NCI-H82 treated with DMSO at 0.1 percent for 48 hours (cell line): ENCODE data around the gene SPOP.
"Not testable (repeated sequence)": the region's sequence is repeated elsewhere in the genome, so short reads cannot be mapped to it uniquely, and the experiment has no call there.

Experiments
- DNase-seq: peaks from one replicate; lab custom pipeline; 2025; ENCODE audit not compliant: unreplicated experiment; lab: John Stamatoyannopoulos, UW

The SPOP gene

GRCh38 chr17:49574945-49575678 lies 102.8 kb downstream of the SPOP start:
- DNase-seq, result no peak

- no peak for DNase-seq
These were observed 103.5 kb downstream of the SPOP start for GRCh38 chr17:49574323-49574781.

- DNase-seq, result no peak
These were observed 104.2 kb downstream of the SPOP start for GRCh38 chr17:49573510-49574322.

- DNase-seq, result no peak
These were observed 105.0 kb downstream of the SPOP start for GRCh38 chr17:49572806-49573420.

GRCh38 chr17:49572226-49572625 lies 105.7 kb downstream of the SPOP start:
- DNase-seq, result no peak

- DNase-seq, result no peak
These were observed 106.1 kb downstream of the SPOP start for GRCh38 chr17:49571764-49572163.

GRCh38 chr17:49571283-49571682 lies 106.6 kb downstream of the SPOP start:
- no peak for DNase-seq

- DNase-seq, result no peak
These were observed 107.2 kb downstream of the SPOP start for GRCh38 chr17:49570540-49571242.

- not testable (repeated sequence) for DNase-seq
These were observed 109.2 kb downstream of the SPOP start for GRCh38 chr17:49568695-49569047.

GRCh38 chr17:49567871-49568694 lies 109.8 kb downstream of the SPOP start:
- peak; percentile 63 for DNase-seq

- no peak for DNase-seq
These were observed 110.8 kb downstream of the SPOP start for GRCh38 chr17:49567104-49567521.

GRCh38 chr17:49566668-49567071 lies 111.2 kb downstream of the SPOP start:
- no peak for DNase-seq

- DNase-seq, result no peak
These were observed 111.9 kb downstream of the SPOP start for GRCh38 chr17:49565948-49566491.

- DNase-seq, result no peak
These were observed 113.3 kb downstream of the SPOP start for GRCh38 chr17:49564638-49565037.

- peak; percentile 34 for DNase-seq
These were observed 120.4 kb downstream of the SPOP start for GRCh38 chr17:49557312-49558024.

GRCh38 chr17:49556223-49556943 lies 121.5 kb downstream of the SPOP start:
- peak; percentile 42 for DNase-seq

GRCh38 chr17:49555495-49556222 lies 122.2 kb downstream of the SPOP start:
- no peak for DNase-seq
